Hepatocyte (in vitro differentiated cells): ENCODE results near the gene ZP4.

Source experiments
- EZH2 ChIP-seq: fragments of 200-600 bp; sonication (generic); IDR thresholded peaks from 2 replicates; pipeline ENCODE4 v1.6.1; 2016; ENCODE audit warnings: antibody characterized with exemption, mild to moderate bottlenecking, borderline replicate concordance
- TF ChIP-seq, protein P1 (sequence below): fragments of 200-600 bp; sonication (generic); IDR thresholded peaks from 2 replicates; pipeline ENCODE4 v1.5.1; 2016; ENCODE audit warnings: antibody characterized with exemption, mild to moderate bottlenecking; ENCODE audit not compliant: poor library complexity

DNA sequence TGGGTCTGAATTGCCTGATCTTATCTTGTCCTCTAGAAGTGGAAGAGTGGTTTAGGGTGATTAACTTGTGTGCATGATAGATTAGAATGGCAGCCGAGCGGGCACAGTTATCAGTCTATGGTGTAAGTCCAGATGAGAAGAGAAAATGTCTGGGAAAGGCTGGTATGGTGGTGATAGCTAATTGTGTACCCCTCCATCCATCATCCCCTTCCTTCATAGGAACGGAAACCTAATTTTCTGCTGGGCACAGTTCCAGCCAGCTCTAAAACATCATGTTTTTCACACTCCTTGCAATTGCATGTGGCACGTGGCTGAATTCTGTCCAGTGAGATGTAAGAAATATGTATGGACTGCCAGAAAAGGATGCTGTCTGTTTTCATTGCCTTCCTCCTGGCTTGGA lies 40.9 kb upstream of the ZP4 start:
- TF ChIP-seq, protein P1, sequence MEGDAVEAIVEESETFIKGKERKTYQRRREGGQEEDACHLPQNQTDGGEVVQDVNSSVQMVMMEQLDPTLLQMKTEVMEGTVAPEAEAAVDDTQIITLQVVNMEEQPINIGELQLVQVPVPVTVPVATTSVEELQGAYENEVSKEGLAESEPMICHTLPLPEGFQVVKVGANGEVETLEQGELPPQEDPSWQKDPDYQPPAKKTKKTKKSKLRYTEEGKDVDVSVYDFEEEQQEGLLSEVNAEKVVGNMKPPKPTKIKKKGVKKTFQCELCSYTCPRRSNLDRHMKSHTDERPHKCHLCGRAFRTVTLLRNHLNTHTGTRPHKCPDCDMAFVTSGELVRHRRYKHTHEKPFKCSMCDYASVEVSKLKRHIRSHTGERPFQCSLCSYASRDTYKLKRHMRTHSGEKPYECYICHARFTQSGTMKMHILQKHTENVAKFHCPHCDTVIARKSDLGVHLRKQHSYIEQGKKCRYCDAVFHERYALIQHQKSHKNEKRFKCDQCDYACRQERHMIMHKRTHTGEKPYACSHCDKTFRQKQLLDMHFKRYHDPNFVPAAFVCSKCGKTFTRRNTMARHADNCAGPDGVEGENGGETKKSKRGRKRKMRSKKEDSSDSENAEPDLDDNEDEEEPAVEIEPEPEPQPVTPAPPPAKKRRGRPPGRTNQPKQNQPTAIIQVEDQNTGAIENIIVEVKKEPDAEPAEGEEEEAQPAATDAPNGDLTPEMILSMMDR, result no peak
- TF ChIP-seq EZH2, result no peak
